Activated naive CD4-positive, alpha-beta T cell treated with anti-CD3 and anti-CD28 coated beads, Interleukin-2, amount 50 U/mL, for 16 hours (primary cell): ENCODE results near the gene SNRNP48.

Source experiments
- DNase-seq: peaks from one replicate; pipeline ENCODE4 v3.0.0-alpha.2; 2020

The SNRNP48 gene

DNA sequence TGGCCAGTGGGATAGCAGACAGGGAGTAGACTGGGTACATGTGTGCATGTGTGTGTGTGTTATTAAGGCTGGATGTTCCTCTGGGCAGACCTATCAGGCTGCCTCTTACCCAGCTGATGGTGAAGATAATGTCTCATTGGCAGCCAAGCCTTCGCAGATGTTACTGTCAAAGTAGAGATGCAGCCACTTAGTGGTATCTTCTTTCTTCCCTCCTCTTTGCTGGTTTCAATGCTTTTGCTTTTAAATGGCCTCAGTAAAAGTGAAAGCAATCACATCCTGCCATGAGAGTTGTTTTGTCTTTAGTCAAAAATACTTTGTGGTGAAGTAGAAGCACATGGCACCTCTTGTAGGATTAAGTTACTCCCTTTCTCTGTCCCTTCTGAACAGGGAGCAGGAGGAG lies 57.5 kb downstream of the SNRNP48 start:
- DNase-seq, result no peak

DNA sequence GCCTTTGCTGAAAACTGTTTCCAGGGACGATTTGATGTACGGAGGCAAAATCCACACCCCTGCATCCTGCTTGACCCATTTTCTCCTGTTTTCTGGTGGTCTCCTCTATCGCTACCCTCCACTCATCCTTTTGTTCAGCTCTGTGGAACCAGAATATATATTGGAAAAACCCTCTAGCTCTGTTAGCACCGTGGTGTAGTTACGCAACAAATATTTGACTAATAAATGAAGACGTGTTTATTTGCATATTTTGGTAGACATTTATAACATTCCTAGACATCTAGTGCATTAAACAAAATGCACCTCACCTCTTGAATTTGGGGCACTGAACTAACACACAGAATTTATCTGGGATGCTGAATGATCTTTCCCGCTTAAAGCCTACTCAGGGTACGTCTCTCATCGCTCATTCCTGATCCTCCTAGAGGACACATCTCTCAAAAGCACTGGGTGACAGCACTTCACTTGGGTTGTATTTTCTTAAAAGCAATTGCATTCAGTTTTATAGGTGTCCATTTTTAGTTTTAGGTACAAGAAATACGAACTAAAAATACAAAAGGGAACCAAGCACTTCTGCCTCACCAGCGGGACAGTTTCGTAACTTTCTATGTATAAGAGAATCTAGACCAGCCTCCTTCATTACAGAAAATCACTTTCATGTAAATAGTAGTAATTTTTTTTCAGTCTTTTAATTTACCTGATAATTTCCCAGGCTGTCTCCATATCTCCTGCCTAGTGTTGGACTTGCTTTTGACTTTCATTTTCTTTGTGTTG lies 59.2 kb downstream of the SNRNP48 start:
- DNase-seq, result no peak

DNA sequence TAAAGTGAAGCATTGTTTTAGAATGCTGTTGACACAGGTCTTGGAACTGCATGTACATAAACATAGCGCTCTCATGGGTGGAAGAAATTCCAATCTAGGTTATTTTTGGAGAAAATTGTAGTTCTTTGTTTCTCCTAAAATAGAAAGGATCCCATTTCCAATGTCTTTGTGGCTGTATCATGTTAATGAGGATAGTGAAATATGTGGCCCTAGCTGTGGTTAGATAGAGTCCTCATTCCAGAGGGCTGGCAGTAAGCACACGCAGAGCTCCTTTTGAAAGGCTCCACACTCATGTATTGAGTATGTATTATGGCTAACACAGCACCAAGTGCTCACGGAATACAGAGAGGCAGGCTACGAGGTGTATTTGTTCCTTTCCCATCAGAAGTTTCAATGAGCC lies 60.9 kb downstream of the SNRNP48 start:
- no peak for DNase-seq

DNA sequence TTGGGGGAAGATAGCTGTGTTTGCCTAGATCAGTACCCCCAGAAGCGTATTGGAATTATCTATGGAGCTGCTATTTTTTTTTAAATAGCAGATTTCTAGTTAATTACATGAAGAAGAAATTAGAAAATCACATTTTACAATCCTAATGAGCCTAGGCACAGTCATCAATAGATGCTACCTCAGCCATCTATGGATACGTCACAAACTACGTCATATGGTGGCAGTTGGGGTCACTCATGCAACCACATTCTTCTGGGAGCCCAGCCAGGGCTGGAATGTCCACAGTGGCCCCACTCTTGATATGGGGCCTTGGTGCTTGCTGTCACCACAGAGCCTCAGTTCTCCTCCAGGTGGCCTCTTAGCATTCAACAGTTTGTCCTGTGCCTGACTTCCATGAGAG lies 63.0 kb downstream of the SNRNP48 start:
- DNase-seq, result no peak

DNA sequence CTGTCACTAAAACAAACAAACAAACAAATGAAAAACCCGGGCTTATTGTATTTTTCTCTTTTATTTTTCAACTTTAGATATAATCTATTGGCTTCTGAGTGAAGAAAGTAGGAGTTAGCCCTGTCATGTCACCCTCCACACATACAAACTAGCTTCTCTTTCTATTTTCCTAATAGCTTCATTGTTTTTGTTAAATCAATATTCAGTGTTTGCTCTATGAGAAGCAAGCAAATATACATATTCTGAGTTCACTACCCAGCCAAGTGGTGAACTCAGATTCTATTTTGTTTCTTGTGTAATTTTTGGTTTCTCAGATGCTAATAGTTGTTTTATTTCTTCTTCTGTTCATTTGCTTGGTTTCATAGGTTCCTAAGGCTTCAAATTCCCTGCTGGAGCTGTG lies 66.4 kb downstream of the SNRNP48 start:
- no peak for DNase-seq

DNA sequence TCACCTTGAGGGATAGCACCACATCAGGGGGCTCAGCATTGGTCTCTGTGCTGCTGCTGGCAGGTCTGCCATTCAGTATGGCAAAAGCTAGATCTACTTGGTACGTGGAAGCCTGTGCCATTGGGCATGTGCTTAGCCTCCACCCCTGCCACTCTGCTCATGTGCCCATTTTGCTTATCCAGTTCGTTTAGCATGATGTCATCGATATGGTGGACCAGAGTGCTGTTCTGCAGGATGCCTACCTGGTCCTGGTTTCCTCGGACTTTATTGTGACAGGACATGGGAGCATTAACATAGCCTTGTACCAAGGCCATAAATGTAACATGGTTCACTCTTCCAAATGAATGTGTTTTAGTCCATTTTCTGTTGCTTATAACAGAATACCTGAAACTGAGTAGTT lies 68.5 kb downstream of the SNRNP48 start:
- no peak for DNase-seq

DNA sequence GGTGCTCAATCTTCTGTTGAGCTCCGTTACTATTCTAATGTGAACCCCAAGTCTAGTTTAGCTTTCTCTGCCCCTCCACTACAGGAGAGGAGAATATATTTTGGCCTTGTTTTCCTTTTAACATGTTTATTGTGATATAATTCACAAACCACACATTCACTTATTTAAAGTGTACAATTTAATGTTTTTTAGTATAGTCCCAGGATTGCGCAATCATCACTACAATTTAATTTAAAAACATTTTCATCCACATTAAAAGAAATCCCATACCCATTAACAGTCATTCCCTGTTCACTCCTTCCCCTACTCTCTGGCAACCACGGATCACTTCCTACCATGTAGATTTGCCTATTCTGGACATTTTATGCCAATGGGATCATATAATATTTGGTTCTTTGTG lies 71.4 kb downstream of the SNRNP48 start:
- no peak for DNase-seq
